ENCODE results near the gene ZNF316. TPM values are rescaled to one million over a fixed set of nuclear protein-coding genes. Genes with fewer than 3 reads are reported as not detected.
A peak's percentile ranks its signal among the peaks of the same experiment; 100 is the strongest.

The ZNF316 gene
- total RNA-seq, 1 experiment from 2014 or later = 22.2 TPM

GRCh38 chr7:6624246-6624611, 12.9 kb upstream of the ZNF316 start:
- no peak for DNase-seq
- no peak overlapping the region for H2BK15ac ChIP-seq (ENCODE audit: low read depth, low read length)
- TF ChIP-seq CTCF (conservative IDR thresholded peaks at IDR 0.05) = no peak
- no peak overlapping the region for H3K4ac ChIP-seq (ENCODE audit: low read depth, low read length)
- no peak overlapping the region for H2AFZ ChIP-seq (ENCODE audit: low read length)
- no peak overlapping the region for H4K5ac ChIP-seq (ENCODE audit: insufficient read length, low read depth, low read length)
- H3K23me2 ChIP-seq (ENCODE audit: insufficient read length, low read depth, low read length, poor library complexity, severe bottlenecking) = no peaks in the 10 kb centered on the region
- no peak overlapping the region for H3K4me2 ChIP-seq (ENCODE audit: insufficient read depth, insufficient read length, low read length)
- H4K8ac ChIP-seq (replicated peaks; ENCODE audit: insufficient read length, low read depth, low read length) = no peak overlapping the region
- Mint-ChIP-seq H3K27me3 (ENCODE audit: low read depth) (no peaks in the 10 kb centered on the region), H3K36me3 (ENCODE audit: insufficient read depth in 1 of 3, low read depth in 3 of 3) (peaks cover 16 to 24% (median 19%) of the 10 kb centered on the region in 3 experiments), H3K27ac (peak overlapping the region in 1 of 3 experiments; percentile 53; a peak in 1 of 7 replicates), H3K4me1 (no peaks in the 10 kb centered on the region; a peak in 1 of 4 replicates), H3K9me3 (no peaks in the 10 kb centered on the region; a peak in 1 of 5 replicates), H3K4me3 (peak overlapping the region in 1 of 2 experiments; percentile 38; a peak in 3 of 5 replicates)
- H3K27me3 ChIP-seq (ENCODE audit: insufficient read depth, low read length) = no peaks in the 10 kb centered on the region
- no peak overlapping the region for H3K14ac ChIP-seq (ENCODE audit: insufficient read depth, low read length)
- no peak overlapping the region for H3K9ac ChIP-seq (ENCODE audit: extremely low read depth, insufficient read length, low read length)
- H2BK12ac ChIP-seq (ENCODE audit: insufficient read length, low read depth, low read length) = no peak overlapping the region
- no peaks in the 10 kb centered on the region for H3K79me2 ChIP-seq (ENCODE audit: insufficient read depth, low read length)
- no peak overlapping the region for H3K27ac ChIP-seq (ENCODE audit: insufficient read length, low read depth, low read length)
- H3K9me3 ChIP-seq (ENCODE audit: control insufficient read depth, low read depth, low read length) = no peaks in the 10 kb centered on the region
- no peak overlapping the region for H4K91ac ChIP-seq (ENCODE audit: insufficient read length, low read depth, low read length)
- no peak overlapping the region for H3T11ph ChIP-seq (ENCODE audit: low read length)
- no peak overlapping the region for H2BK5ac ChIP-seq (ENCODE audit: insufficient read length, low read length)
- no CpG with 5 or more reads among the region's 3 CpGs for WGBS (ENCODE audit: extremely low coverage, insufficient read length, low lambda C conversion rate)
- H3K23ac ChIP-seq (ENCODE audit: insufficient read length, low read depth, low read length) = no peak overlapping the region
- no peak overlapping the region for H2BK120ac ChIP-seq (ENCODE audit: low read depth, low read length, poor library complexity, severe bottlenecking)
- no peak overlapping the region for H2BK20ac ChIP-seq (ENCODE audit: low read depth, low read length, poor library complexity, severe bottlenecking)
- no peaks in the 10 kb centered on the region for H3K79me1 ChIP-seq (ENCODE audit: insufficient read depth, low read depth, low read length, poor library complexity, severe bottlenecking)
- no peak overlapping the region for H3K56ac ChIP-seq (ENCODE audit: insufficient read length, low read depth, low read length)
- H4K20me1 ChIP-seq (ENCODE audit: control insufficient read depth, insufficient read depth, insufficient read length) = no peaks in the 10 kb centered on the region
- H3K4me1 ChIP-seq (ENCODE audit: insufficient read depth, low read length) = no peaks in the 10 kb centered on the region
- no peak overlapping the region for H2AK5ac ChIP-seq (ENCODE audit: insufficient read length, low read length)
- no peak overlapping the region for H3K18ac ChIP-seq (ENCODE audit: insufficient read length, low read depth, low read length)
